T-helper 2 cell treated with Interferon-gamma antibody and Interleukin-4, amounts not matched to agents 5 μg/mL and 100 μg/mL, for 36 hours (primary cell): ENCODE measurements around the gene SHOX.
"Not testable (repeated sequence)": the region's sequence is repeated elsewhere in the genome, so short reads cannot be mapped to it uniquely, and the experiment has no call there.

ENCODE experiments used
- DNase-seq: peaks from one replicate; pipeline ENCODE4 v3.0.0; 2021; ENCODE audit warnings: low spot score
- H3K27ac Mint-ChIP-seq: one replicate; pipeline ENCODE4 v1.8.0; 2021; ENCODE audit warnings: mild to moderate bottlenecking, mixed read lengths
- H3K27me3 Mint-ChIP-seq: one replicate; pipeline ENCODE4 v1.8.0; 2021; ENCODE audit warnings: low read depth, mixed read lengths
- H3K36me3 Mint-ChIP-seq: one replicate; pipeline ENCODE4 v1.8.0; 2021; ENCODE audit warnings: low read depth, mixed read lengths
- H3K4me1 Mint-ChIP-seq: one replicate; pipeline ENCODE4 v1.8.0; 2021; ENCODE audit warnings: low read depth, mixed read lengths
- H3K4me3 Mint-ChIP-seq: one replicate; pipeline ENCODE4 v1.8.0; 2022; ENCODE audit warnings: mild to moderate bottlenecking, moderate library complexity, mixed read lengths
- H3K9me3 Mint-ChIP-seq: one replicate; pipeline ENCODE4 v1.8.0; 2021; ENCODE audit warnings: mixed read lengths

Gene SHOX

DNA sequence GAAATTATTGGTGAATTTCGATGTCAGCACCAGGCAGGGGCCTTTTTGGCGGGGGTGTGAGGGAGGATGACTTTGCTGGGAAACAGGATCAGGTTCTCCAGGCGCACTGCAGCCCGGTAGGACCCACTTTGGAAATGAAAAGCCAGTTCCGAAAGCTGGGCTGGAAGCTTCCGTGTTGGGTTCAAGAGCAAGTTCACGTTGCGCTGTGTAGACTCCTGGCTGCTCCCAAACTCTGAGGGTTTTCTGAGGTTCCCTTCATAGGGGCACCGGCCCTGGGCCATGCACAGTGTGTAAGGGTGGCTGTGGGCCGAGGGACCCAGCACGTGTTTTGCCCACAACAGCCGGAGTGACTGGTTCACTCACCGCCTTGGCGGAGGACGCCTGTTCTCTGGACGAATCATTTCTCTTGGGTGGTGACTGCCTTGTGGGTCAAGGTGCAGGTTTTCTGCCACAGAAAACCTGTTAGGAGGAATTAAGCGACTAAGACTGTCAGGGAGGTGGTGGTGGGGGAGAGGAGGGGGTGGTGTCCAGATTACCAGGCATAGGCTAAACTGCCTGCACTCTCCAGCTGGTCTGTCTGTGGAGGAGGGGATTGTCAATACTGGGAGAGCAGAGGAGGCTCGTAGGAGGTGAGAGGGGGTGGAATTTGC, 8.0 kb downstream of the SHOX start:
- no peak for DNase-seq
- Mint-ChIP-seq H3K27ac (no peak overlapping the region), H3K4me3 (no peak overlapping the region), H3K4me1 (no peaks in the 10 kb centered on the region), H3K9me3 (no peaks in the 10 kb centered on the region), H3K27me3 (peaks cover 53% of the 10 kb centered on the region), H3K36me3 (no peaks in the 10 kb centered on the region)

DNA sequence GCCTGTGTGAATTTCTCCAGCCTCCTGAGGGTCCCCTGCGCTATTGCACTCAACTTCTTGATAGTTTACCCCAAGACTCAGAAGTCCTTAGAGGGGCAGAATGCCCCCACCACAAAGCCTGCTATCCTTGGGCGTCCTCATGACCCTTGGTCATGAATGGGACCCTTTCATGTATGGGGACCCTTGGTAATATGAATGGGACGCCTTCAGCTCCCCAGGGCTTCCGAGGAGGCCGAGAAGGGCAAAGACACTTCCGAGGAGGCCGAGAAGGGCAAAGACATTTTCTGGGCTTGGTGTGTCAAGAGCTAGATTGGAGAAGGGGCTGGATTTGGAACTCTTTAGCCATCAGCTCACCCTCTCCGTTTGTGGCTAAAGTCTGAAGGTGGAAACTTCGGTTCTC, 8.6 kb downstream of the SHOX start:
- no peak for DNase-seq
- no peak overlapping the region for H3K27ac Mint-ChIP-seq
- H3K27me3 Mint-ChIP-seq = peaks cover 50% of the 10 kb centered on the region
- H3K9me3 Mint-ChIP-seq = no peaks in the 10 kb centered on the region
- no peaks in the 10 kb centered on the region for H3K4me1 Mint-ChIP-seq
- no peak overlapping the region for H3K4me3 Mint-ChIP-seq
- no peaks in the 10 kb centered on the region for H3K36me3 Mint-ChIP-seq

GRCh38 chrX:640641-641040, 10.1 kb downstream of the SHOX start:
- Mint-ChIP-seq H3K9me3 (no peaks in the 10 kb centered on the region), H3K4me1 (no peaks in the 10 kb centered on the region), H3K4me3 (no peak overlapping the region), H3K27ac (no peak overlapping the region), H3K27me3 (peaks cover 45% of the 10 kb centered on the region), H3K36me3 (no peaks in the 10 kb centered on the region)
- DNase-seq = no peak

DNA sequence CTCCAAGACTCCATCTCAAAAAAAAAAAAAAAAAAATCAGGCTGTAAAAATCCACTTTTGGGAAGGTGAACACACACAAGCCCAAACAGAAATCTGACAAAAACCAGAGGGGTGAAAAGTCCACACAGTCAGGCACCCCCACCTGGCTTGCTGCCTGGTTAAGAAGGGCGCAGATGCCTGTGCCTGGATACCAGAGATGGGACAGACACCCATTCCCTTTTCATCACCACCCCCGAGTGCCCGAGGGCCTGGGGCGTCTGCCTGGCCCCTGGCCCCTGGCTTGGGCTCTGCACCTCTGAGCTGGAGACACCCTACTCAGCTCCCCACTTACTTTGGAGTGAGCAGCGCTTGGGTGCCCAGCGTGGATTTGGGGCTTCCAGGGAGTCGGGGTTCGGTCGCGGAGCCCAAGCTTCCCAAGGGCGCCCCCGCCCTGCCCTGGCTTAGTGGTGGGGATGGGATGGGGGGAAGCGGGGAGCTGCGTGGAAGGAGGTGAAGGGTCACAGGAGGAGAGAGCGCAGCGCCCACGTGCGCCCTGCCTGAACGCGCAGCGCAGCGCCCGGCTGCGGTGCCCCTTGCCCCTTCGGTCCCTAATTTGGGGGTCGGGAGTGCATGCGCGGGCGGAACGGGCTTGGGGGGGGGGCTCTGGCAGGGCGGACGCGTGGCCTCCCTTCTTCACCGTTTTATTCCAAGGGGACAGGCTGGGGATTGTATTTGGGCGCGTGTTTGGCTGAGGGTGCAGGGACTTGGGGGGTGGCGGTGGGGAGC, 11.3 kb downstream of the SHOX start:
- Mint-ChIP-seq H3K36me3 (no peaks in the 10 kb centered on the region), H3K27me3 (peaks cover 44% of the 10 kb centered on the region), H3K4me3 (no peak overlapping the region), H3K27ac (no peak overlapping the region), H3K9me3 (no peaks in the 10 kb centered on the region), H3K4me1 (no peaks in the 10 kb centered on the region)
- no peak for DNase-seq

GRCh38 chrX:642436-643240, 12.0 kb downstream of the SHOX start:
- Mint-ChIP-seq H3K4me1 (no peaks in the 10 kb centered on the region), H3K36me3 (no peaks in the 10 kb centered on the region), H3K27me3 (peaks cover 37% of the 10 kb centered on the region), H3K9me3 (no peaks in the 10 kb centered on the region), H3K27ac (no peak overlapping the region), H3K4me3 (no peak overlapping the region)
- no peak for DNase-seq

- no peak overlapping the region for H3K27ac Mint-ChIP-seq
- H3K4me1 Mint-ChIP-seq = no peaks in the 10 kb centered on the region
- no peak for DNase-seq
- no peak overlapping the region for H3K4me3 Mint-ChIP-seq
- H3K36me3 Mint-ChIP-seq = no peaks in the 10 kb centered on the region
- no peaks in the 10 kb centered on the region for H3K9me3 Mint-ChIP-seq
- peaks cover 31% of the 10 kb centered on the region for H3K27me3 Mint-ChIP-seq
These were observed 12.6 kb downstream of the SHOX start for GRCh38 chrX:643241-643595.

GRCh38 chrX:643911-644303, 13.3 kb downstream of the SHOX start:
- H3K4me1 Mint-ChIP-seq = no peaks in the 10 kb centered on the region
- H3K4me3 Mint-ChIP-seq = no peak overlapping the region
- peaks cover 26% of the 10 kb centered on the region for H3K27me3 Mint-ChIP-seq
- H3K36me3 Mint-ChIP-seq = no peaks in the 10 kb centered on the region
- no peak for DNase-seq
- no peak overlapping the region for H3K27ac Mint-ChIP-seq
- H3K9me3 Mint-ChIP-seq = no peaks in the 10 kb centered on the region

GRCh38 chrX:644304-645281, 14.0 kb downstream of the SHOX start:
- H3K9me3 Mint-ChIP-seq = no peaks in the 10 kb centered on the region
- peaks cover 20% of the 10 kb centered on the region for H3K27me3 Mint-ChIP-seq
- no peak overlapping the region for H3K4me3 Mint-ChIP-seq
- H3K4me1 Mint-ChIP-seq = no peaks in the 10 kb centered on the region
- DNase-seq = no peak
- H3K36me3 Mint-ChIP-seq = no peaks in the 10 kb centered on the region
- H3K27ac Mint-ChIP-seq = no peak overlapping the region

DNA sequence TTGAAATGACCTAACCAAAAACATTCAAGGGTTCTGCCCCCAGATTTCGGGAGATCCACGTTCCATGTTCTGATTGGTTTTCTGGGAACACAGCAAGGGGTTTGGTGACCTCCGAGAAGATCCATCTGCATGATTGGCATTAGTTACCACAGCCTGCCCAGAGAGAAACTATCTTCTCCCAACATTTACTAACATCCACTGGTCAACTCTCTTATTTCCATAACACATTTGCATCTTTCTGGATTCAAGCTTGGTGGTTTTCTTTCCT, 15.6 kb downstream of the SHOX start:
- H3K27me3 Mint-ChIP-seq = peaks cover 8% of the 10 kb centered on the region
- no peaks in the 10 kb centered on the region for H3K4me1 Mint-ChIP-seq
- no peak for DNase-seq
- H3K9me3 Mint-ChIP-seq = no peaks in the 10 kb centered on the region
- no peak overlapping the region for H3K4me3 Mint-ChIP-seq
- no peak overlapping the region for H3K27ac Mint-ChIP-seq
- H3K36me3 Mint-ChIP-seq = no peaks in the 10 kb centered on the region

DNA sequence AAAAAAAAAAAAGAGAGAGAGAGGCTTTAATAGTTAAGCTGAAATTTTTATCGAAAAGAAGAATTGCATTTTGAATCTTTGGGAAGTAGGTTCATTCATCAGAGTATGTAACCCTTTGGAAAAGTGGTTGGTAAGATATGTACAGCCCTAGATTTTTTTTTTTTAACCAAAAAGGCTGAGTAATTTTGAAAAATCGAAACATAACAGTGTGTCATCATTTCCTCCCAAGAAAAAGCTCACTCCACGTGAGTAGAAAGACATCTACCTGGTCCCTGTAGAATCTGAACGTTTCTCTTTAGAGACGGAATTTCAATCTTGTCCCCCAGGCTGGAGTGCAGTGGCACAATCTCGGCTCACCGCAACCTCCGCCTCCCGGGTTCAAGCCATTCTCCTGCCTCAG, 16.2 kb downstream of the SHOX start:
- no peaks in the 10 kb centered on the region for H3K36me3 Mint-ChIP-seq
- H3K27ac Mint-ChIP-seq = no peak overlapping the region
- peaks cover 8% of the 10 kb centered on the region for H3K27me3 Mint-ChIP-seq
- H3K4me3 Mint-ChIP-seq = no peak overlapping the region
- H3K9me3 Mint-ChIP-seq = no peaks in the 10 kb centered on the region
- H3K4me1 Mint-ChIP-seq = no peaks in the 10 kb centered on the region
- no peak for DNase-seq

- Mint-ChIP-seq H3K36me3 (no peaks in the 10 kb centered on the region), H3K4me1 (no peaks in the 10 kb centered on the region), H3K27me3 (peaks cover 8% of the 10 kb centered on the region), H3K27ac (no peak overlapping the region), H3K9me3 (no peaks in the 10 kb centered on the region), H3K4me3 (no peak overlapping the region)
- no peak for DNase-seq
These were observed 18.6 kb downstream of the SHOX start for GRCh38 chrX:649166-649565.

DNA sequence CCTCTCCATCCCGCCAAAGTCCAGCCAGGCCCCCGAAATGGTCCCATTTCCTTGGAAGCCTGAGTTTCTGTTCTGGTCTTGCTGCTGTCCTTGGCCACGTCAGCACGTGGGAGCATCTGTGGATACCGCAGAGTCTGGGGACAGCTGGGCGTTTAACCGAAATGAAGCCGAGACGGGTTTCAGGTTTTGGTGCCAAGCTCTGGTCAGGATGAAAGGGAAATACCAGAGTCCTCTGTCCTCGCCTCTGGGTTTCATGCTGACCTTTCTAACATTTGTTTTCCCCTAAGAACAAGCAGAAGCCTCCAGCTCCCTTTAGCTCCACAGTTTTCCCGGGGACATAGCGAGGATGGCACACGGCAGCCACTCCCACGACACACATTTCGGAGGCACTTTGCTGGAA, 19.7 kb downstream of the SHOX start:
- Mint-ChIP-seq H3K9me3 (no peaks in the 10 kb centered on the region), H3K27ac (no peak overlapping the region), H3K4me3 (no peak overlapping the region), H3K4me1 (no peaks in the 10 kb centered on the region), H3K27me3 (peaks cover 3% of the 10 kb centered on the region), H3K36me3 (no peaks in the 10 kb centered on the region)
- no peak for DNase-seq

DNA sequence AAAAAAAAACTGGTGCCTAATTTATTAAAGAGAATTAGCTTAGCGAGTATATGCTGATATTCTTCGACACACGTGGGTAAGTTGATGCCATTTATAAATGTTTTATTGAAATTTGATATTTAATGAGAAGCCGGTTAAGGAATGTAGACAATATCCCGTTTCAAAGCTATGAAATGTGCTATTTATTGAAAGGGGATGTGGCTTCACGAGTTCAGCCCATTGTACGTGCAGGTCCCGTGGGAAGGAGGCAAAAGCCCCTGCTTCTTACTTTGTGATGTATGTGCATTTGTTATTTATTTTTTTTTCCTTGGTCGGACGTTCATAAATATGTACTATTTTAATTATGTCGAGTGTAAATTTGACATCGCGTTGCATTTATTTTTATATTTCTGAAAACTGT, 20.2 kb downstream of the SHOX start:
- Mint-ChIP-seq H3K36me3 (no peaks in the 10 kb centered on the region), H3K9me3 (no peaks in the 10 kb centered on the region), H3K27ac (no peak overlapping the region), H3K4me3 (no peak overlapping the region), H3K4me1 (no peaks in the 10 kb centered on the region), H3K27me3 (peaks cover 3% of the 10 kb centered on the region)
- DNase-seq = no peak

- H3K4me3 Mint-ChIP-seq, H3K4me1 Mint-ChIP-seq, H3K27ac Mint-ChIP-seq, H3K27me3 Mint-ChIP-seq, DNase-seq, H3K9me3 Mint-ChIP-seq, H3K36me3 Mint-ChIP-seq: not testable (repeated sequence)
These were observed 21.3 kb downstream of the SHOX start for GRCh38 chrX:651922-652321.
